ENCODE data around the gene GALNT9.
A peak's percentile ranks its signal among the peaks of the same experiment; 100 is the strongest.

Gene GALNT9

GRCh38 chr12:132173135-132174014 lies 156.0 kb downstream of the GALNT9 start:
- DNase-seq (ENCODE audit: low read depth, low spot score): no peak

- no peak for DNase-seq (ENCODE audit: low read depth, low spot score)
Measured at GRCh38 chr12:132172619-132173018, 156.8 kb downstream of the GALNT9 start.

GRCh38 chr12:132171968-132172521 lies 157.3 kb downstream of the GALNT9 start:
- no peak for DNase-seq (ENCODE audit: low read depth, low spot score)

GRCh38 chr12:132171293-132171967 lies 158.0 kb downstream of the GALNT9 start:
- DNase-seq (ENCODE audit: low read depth, low spot score): no peak

GRCh38 chr12:132170637-132171292 lies 158.6 kb downstream of the GALNT9 start:
- no peak for DNase-seq (ENCODE audit: low read depth, low spot score)

GRCh38 chr12:132170094-132170636 lies 159.2 kb downstream of the GALNT9 start:
- DNase-seq (ENCODE audit: low read depth, low spot score): peak; percentile 89

- no peak for DNase-seq (ENCODE audit: low read depth, low spot score)
Measured at GRCh38 chr12:132169376-132169775, 160.0 kb downstream of the GALNT9 start.

- no peak for DNase-seq (ENCODE audit: low read depth, low spot score)
Measured at GRCh38 chr12:132168311-132169031, 160.9 kb downstream of the GALNT9 start.

- no peak for DNase-seq (ENCODE audit: low read depth, low spot score)
Measured at GRCh38 chr12:132167611-132168310, 161.6 kb downstream of the GALNT9 start.

GRCh38 chr12:132166801-132167591 lies 162.4 kb downstream of the GALNT9 start:
- no peak for DNase-seq (ENCODE audit: low read depth, low spot score)

GRCh38 chr12:132166093-132166492 lies 163.3 kb downstream of the GALNT9 start:
- DNase-seq (ENCODE audit: low read depth, low spot score): no peak

- no peak for DNase-seq (ENCODE audit: low read depth, low spot score)
Measured at GRCh38 chr12:132165584-132165983, 163.8 kb downstream of the GALNT9 start.

GRCh38 chr12:132164426-132164825 lies 165.0 kb downstream of the GALNT9 start:
- DNase-seq (ENCODE audit: low read depth, low spot score): no peak

- DNase-seq (ENCODE audit: low read depth, low spot score): no peak
Measured at GRCh38 chr12:132163911-132164288, 165.5 kb downstream of the GALNT9 start.

- DNase-seq (ENCODE audit: low read depth, low spot score): no peak
Measured at GRCh38 chr12:132163041-132163910, 166.1 kb downstream of the GALNT9 start.

GRCh38 chr12:132162508-132163031 lies 166.8 kb downstream of the GALNT9 start:
- peak; percentile 97 for DNase-seq (ENCODE audit: low read depth, low spot score)

GRCh38 chr12:132161796-132162507 lies 167.4 kb downstream of the GALNT9 start:
- no peak for DNase-seq (ENCODE audit: low read depth, low spot score)
